GM12891 (cell line): ENCODE results near the gene GNL1.

Source experiments
- PAX5 ChIP-seq: IDR thresholded peaks from 2 replicates; pipeline ENCODE4 v1.6.1; 2011; ENCODE audit warnings: low read length, moderate library complexity, mild to moderate bottlenecking; ENCODE audit not compliant: insufficient read depth, severe bottlenecking
- POLR2A ChIP-seq: IDR thresholded peaks from 2 replicates; pipeline ENCODE4 v1.6.1; 2011; ENCODE audit warnings: low read depth, low read length, control low read depth
- POLR2AphosphoS5 ChIP-seq: IDR thresholded peaks from 2 replicates; pipeline ENCODE4 v1.6.1; 2011; ENCODE audit warnings: low read depth, low read length, control low read depth
- SPI1 ChIP-seq: IDR thresholded peaks from 2 replicates; pipeline ENCODE4 v1.6.1; 2011; ENCODE audit warnings: low read depth, low read length, control low read depth
- TAF1 ChIP-seq: IDR thresholded peaks from 2 replicates; pipeline ENCODE4 v1.6.1; 2011; ENCODE audit warnings: low read depth, low read length, control low read depth

- TF ChIP-seq POLR2A = no peak
- peak; percentile 6 for TF ChIP-seq POLR2AphosphoS5
- no peak for TF ChIP-seq TAF1
- no peak for TF ChIP-seq SPI1
- no peak for TF ChIP-seq PAX5
These were observed 45.7 kb upstream of the GNL1 start for GRCh38 chr6:30601815-30602641.
